ENCODE measurements around the gene SYCP3.

GRCh38 chr12:101745481-101745880 is 6.2 kb upstream of the SYCP3 start:
- TF ChIP-seq CTCF (IDR thresholded peaks at IDR 0.05) (no peak), POLR2AphosphoS5 (IDR thresholded peaks at IDR 0.05) (no peak), POLR2A (IDR thresholded peaks at IDR 0.05) (no peak)

Data from suprapubic skin (tissue), 4 donors.